Measurements from ENCODE around the gene HMCN2. TPM values are rescaled to one million over a fixed set of nuclear protein-coding genes. Genes with fewer than 3 reads are reported as not detected.
A peak's percentile ranks its signal among the peaks of the same experiment; 100 is the strongest.

HMCN2 gene
- total and polyA plus RNA-seq, 2 donors (not counting 1 experiment from before 2014, with no cell fraction given): 0.01 TPM; not detected in 1

- peaks cover 29% of the 10 kb centered on the region for H3K4me1 Mint-ChIP-seq
- no peak overlapping the region for H3K9ac ChIP-seq (ENCODE audit: low read length)
- ATAC-seq (ENCODE audit: low read depth) (no peak), DNase-seq (no peak)
- no peaks in the 10 kb centered on the region for H4K20me1 ChIP-seq (ENCODE audit: control insufficient read depth, insufficient read depth, low read length, poor library complexity, severe bottlenecking)
- H3K27ac ChIP-seq (ENCODE audit: low read length in 2 of 2): no peak overlapping the region
- H3K27ac Mint-ChIP-seq: no peak overlapping the region
- WGBS (ENCODE audit: insufficient coverage): 90% methylated on average over 5 of the region's 11 CpGs
- peak overlapping the region; percentile 14 for H2AFZ ChIP-seq (ENCODE audit: insufficient read depth, low read depth, low read length, poor library complexity, severe bottlenecking)
- no peaks in the 10 kb centered on the region for H3K79me2 ChIP-seq (ENCODE audit: control insufficient read depth, insufficient read depth, low read length)
- ChIA-PET POLR2A (no interaction called here), CTCF (interaction anchor here (0.9 to 9.6 kb wide), 8 partner anchors 9 to 172 kb away, joined by 3 to 191 read pairs (median 4); no protein-coding TSS in a partner anchor)
- peaks cover 11% of the 10 kb centered on the region for H3K27me3 Mint-ChIP-seq
- no peak overlapping the region for H3K4me3 ChIP-seq (ENCODE audit: control extremely low read depth in 1 of 5, extremely low read depth in 1 of 5, insufficient read depth in 1 of 5, low read depth in 2 of 5, low read length in 4 of 5)
- peak overlapping the region; percentile 44 for H3K4me3 Mint-ChIP-seq
- peaks cover 24 to 29% of the 10 kb centered on the region in 2 donors for H3K4me1 ChIP-seq (ENCODE audit: control insufficient read depth in 2 of 2, insufficient read depth in 2 of 2, low read length in 2 of 2)
- no peaks in the 10 kb centered on the region for H3K36me3 ChIP-seq (replicated peaks in 1 of 2; ENCODE audit: control extremely low read depth in 1 of 2, control insufficient read depth in 1 of 2, extremely low read depth in 1 of 2, insufficient read depth in 2 of 2, low read length in 1 of 2)
- TF ChIP-seq EZH2 (IDR thresholded peaks at IDR 0.05; ENCODE audit: borderline replicate concordance, insufficient read depth, low read depth, low read length, poor library complexity, severe bottlenecking): no peak
- TF ChIP-seq, protein P1, sequence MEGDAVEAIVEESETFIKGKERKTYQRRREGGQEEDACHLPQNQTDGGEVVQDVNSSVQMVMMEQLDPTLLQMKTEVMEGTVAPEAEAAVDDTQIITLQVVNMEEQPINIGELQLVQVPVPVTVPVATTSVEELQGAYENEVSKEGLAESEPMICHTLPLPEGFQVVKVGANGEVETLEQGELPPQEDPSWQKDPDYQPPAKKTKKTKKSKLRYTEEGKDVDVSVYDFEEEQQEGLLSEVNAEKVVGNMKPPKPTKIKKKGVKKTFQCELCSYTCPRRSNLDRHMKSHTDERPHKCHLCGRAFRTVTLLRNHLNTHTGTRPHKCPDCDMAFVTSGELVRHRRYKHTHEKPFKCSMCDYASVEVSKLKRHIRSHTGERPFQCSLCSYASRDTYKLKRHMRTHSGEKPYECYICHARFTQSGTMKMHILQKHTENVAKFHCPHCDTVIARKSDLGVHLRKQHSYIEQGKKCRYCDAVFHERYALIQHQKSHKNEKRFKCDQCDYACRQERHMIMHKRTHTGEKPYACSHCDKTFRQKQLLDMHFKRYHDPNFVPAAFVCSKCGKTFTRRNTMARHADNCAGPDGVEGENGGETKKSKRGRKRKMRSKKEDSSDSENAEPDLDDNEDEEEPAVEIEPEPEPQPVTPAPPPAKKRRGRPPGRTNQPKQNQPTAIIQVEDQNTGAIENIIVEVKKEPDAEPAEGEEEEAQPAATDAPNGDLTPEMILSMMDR (IDR thresholded peaks at IDR 0.05): no peak
- H3K9me3 ChIP-seq (ENCODE audit: control extremely low read depth in 1 of 3, control insufficient read depth in 2 of 3, insufficient read depth in 1 of 3, low read length in 2 of 3): no peaks in the 10 kb centered on the region
- no peaks in the 10 kb centered on the region for H3K9me3 Mint-ChIP-seq (ENCODE audit: insufficient read depth)
- intact Hi-C loops (cut with micrococcal nuclease): loop anchor here (5.0 kb wide), 1 partner anchor 355 kb away; no protein-coding TSS in a partner anchor
- H3K4me2 ChIP-seq (replicated peaks; ENCODE audit: low read depth, low read length, poor library complexity, severe bottlenecking): peak overlapping the region; percentile 52
- peaks cover 0 to 8% (median 0%) of the 10 kb centered on the region in 4 experiments for H3K27me3 ChIP-seq (replicated peaks in 1 of 4; ENCODE audit: control extremely low read depth in 1 of 4, control insufficient read depth in 3 of 4, insufficient read depth in 4 of 4, low read length in 3 of 4)
Observed at GRCh38 chr9:130242270-130243014, 23.1 kb upstream of the HMCN2 start.
